NOMO-1 treated with DMSO at 0.1 percent for 48 hours (cell line): Measurements from ENCODE around the gene LONRF3.
"Not testable (repeated sequence)": the region's sequence is repeated elsewhere in the genome, so short reads cannot be mapped to it uniquely, and the experiment has no call there.

Experiments used
- DNase-seq: peaks from one replicate; lab custom pipeline; 2025; ENCODE audit not compliant: unreplicated experiment; lab: John Stamatoyannopoulos, UW

The LONRF3 gene

GRCh38 chrX:118983513-118983912 lies 9.1 kb downstream of the LONRF3 start:
- DNase-seq: peak; percentile 14

GRCh38 chrX:118988911-118989310 lies 14.5 kb downstream of the LONRF3 start:
- no peak for DNase-seq

DNA sequence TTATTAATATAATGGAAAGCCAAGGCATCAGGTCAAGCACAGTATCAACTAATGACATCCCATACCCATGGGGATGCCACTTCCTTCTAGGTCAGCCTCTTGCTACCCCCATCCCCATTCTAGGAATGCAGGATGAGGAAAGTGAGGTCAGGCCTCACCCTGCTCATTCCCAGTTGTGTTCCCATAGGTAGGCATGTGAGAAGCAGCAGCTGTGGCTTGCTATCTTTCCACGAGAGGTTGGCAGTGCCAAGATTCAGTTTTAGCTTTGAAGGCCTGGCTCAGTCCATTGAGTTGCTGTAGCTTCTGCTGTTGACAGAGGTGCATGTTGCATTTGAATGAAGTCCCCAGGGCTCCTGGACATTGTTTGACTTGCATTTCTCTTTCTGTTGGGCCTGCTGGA lies 15.5 kb downstream of the LONRF3 start:
- no peak for DNase-seq

DNA sequence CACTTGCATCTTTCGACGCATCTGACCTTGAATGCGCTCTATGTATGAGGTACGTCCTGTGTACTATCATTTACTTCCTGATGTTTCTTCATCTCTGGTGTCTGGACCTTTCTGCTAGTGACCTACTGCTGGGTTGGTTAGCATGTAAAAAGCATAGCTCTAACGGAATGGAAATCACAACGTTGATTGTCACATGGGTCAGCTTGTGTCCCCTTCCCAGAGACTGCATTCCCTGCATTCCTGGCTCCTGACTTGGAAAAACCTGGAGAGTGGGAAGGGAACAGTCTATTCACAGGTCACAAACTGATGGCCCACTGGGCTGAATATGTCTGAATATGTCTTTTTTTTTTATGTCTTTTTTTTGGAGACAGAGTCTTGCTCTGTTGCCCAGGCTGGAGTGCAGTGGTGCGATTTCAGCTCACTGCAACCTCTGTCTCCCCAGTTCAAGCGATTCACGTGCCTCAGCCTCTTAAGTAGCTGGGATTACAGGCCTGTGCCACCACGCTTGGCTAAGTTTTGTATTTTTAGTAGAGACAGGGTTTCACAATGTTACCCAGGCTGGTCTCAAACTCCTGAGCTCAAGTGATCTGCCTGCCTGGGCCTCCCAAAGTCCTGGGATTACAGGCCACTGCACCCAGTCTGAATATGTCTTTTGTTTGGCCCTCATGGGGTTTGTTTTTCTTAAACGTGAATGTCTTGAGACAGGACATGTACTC lies 16.3 kb downstream of the LONRF3 start:
- no peak for DNase-seq

GRCh38 chrX:118992441-118993121 lies 18.2 kb downstream of the LONRF3 start:
- DNase-seq: not testable (repeated sequence)

DNA sequence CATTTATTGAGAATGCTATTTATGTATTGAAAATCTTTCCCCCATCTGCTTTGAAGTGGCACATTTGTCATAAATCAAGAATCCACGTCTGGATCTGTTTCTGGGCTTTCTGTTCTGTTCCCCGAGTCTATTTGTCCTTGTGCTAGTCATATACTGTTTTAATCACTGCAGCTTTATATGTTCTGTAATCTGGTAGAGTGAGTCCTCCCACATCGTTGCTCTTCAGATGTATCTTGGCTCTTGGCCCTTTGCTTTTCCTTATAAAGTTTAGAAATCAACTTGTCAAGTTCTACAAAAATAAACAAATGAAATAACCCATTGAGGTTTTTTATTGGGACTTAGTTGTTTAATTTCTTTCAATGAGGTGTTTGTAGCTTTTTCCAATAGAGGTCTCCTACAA lies 29.0 kb downstream of the LONRF3 start:
- DNase-seq: no peak

DNA sequence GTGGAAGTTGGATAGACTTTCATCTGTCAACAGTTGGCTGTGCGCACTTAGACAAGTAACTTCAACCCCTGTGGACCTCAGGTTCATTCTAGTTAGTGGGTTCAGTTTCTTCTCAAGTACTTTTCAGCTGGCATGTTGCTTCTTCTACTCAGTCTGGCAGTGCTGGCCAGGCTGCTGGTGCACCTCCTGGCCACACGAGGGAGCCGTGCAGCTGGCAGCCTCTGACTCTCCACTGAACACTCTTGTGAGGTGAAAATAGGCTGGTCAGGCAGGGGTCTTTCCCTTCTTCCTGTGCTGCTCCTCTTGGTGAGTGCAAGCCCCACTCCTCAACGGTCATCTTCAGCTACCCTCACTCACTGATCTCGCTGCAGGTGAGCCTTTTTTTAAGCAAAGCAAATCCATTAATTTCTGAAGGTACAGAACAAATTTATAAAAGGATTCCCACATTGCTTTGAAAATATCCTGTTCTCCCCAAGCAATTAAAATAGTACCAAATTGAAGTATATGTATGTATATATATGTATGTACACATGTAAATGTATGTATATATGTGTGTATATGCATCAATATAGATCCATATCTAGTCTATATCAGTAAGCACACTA lies 30.6 kb downstream of the LONRF3 start:
- peak; percentile 25 for DNase-seq

DNA sequence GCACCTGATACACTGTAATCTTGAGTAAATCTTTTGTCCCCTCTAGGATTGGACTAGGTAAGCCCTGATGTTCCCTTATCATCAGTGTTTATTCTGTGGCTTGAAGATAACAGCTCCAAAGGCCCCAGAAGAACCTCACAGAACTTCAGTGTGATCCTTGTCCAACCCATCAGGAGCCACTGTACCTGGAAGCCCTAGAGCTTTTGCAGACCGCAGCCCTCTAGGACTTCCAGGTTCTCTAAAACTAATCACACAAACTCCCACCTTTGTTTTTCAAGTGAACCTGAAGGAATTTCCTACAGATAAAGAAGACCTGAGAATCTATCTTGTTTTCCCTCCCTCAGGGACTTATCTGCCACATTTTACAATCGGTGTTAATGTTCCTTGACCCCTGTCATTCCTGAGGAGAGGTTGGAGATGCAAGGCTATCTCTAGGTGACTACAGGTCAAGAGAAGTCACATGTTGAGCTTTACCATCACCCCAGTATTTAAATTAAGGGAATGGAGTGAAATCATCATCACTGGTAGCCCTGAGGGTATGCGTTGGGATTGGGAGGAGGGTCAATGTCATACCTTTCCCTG lies 32.9 kb downstream of the LONRF3 start:
- no peak for DNase-seq

DNA sequence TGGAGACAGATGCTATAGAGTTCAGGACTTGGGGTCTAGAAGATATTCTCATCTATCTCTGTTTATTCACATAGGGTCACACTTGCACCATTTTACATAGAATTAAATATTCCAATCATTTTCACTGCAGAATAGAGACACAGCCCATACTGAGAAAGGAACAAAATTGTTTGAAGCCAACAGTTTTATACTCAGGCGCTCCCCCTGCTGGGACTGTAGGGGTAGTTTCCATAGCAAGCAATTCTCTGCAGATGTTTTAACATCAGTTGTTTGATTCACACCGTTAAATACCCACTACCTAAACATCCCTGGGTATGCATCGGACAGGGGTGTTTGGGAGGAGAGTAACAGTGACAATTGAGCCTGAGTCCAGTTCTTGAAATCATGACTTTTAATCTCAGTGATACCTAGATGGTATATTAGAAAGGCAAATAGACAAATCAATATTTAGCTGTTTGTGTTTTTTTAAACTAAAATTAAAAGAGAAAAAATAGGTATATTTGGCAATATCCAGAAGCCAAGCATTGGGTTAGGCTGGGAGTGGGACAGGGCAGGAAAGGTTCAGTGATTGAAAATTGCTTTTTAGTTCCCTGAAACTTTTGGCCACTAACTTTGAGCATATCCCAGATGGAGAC lies 33.8 kb downstream of the LONRF3 start:
- peak; percentile 33 for DNase-seq

DNA sequence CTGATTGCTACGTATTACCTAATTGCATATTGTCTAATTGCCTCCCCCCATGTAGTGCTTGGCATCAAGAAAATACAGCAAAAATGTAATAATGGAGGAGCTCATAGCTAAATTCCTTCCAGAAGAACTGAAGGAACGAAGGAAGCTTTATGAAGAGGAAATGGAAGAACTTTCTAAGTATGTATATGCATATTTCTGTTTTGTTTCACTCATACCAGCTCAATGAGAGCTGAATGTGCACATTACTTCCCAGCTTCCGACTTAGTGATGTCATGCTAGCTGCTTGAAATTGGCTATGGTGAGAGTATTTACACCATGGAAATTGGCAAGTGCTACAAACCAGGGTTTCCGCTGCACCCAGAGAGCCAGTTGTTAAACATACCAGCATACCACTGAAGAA lies 34.7 kb downstream of the LONRF3 start:
- DNase-seq: no peak

DNA sequence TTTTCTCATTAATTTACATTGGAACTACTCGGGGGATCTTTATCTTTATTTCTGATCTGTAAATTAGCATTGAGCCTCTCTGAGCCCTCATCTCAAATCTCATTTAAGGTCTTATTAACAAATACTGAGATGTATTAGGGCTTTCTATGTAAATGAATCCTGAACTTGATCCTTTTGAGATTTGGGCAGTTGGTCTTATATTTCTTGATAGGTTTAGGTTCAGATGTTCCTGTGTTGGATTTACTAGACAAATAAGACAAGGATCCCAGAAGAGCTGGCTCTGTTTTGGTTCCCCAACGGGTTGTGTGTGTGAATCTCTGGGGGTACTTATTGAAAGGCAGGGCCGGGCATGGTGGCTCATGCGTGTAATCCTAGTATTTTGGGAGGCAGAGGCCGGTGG lies 36.1 kb downstream of the LONRF3 start:
- no peak for DNase-seq

- no peak for DNase-seq
Observed at GRCh38 chrX:119013164-119013563, 38.7 kb downstream of the LONRF3 start.

DNA sequence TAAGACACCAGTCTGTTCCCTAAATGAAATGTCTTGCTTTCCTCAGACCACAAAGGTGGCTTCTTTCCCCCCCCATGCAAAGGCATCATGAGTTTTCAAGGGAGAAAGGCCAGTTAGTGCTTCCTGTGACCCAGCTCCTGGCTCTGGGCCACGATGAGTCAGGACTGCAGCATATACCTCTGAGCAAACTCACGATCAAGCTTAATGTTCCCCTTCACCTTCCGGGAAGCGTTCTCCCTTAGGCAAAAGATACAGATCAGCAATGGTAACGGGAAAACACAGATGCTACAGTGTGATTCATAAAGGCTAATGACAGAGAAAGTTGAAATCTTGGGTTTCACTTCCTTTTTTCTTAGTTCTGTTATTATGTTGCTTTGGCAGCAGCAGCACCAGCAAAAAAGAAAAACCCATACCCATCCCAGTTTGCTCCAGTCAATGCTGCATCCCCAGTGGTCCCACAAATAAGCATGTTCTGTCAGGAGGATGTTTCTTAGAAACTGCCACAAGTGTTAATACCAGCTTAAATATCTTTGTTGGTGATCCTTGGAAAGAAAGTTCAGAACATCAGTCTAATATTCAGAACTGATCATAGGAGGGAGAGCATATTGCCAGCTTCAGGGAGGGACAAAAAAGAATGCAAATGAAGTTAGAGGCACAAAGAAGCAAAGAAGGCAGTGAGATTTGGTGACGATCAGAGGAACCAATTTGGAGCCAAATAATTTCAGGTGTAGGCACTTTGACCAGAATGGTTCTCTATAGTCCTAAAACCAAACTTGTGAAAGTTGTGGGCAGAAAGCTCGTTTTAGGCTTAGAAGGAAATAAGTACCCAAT lies 41.2 kb downstream of the LONRF3 start:
- DNase-seq: peak; percentile 92

- DNase-seq: no peak
Observed at GRCh38 chrX:119017077-119017476, 42.7 kb downstream of the LONRF3 start.

GRCh38 chrX:119025900-119026299 lies 51.5 kb downstream of the LONRF3 start:
- no peak for DNase-seq

DNA sequence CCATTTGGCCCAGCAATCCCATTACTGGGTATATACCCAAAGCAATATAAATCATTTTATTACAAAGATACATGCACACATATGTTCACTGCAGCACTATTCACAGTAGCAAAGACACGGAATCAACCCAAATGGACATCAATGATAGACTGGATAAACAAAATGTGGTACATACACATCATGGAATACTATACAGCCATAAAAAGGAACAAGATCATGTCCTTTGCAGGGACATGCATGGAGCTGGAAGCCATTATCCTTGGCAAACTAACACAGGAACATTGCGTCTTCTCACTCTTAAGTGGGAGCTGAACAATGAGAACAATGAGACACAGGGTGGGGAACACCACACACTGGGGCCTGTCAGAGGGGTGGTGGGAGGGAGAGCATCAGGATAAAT lies 51.9 kb downstream of the LONRF3 start:
- DNase-seq: not testable (repeated sequence)

DNA sequence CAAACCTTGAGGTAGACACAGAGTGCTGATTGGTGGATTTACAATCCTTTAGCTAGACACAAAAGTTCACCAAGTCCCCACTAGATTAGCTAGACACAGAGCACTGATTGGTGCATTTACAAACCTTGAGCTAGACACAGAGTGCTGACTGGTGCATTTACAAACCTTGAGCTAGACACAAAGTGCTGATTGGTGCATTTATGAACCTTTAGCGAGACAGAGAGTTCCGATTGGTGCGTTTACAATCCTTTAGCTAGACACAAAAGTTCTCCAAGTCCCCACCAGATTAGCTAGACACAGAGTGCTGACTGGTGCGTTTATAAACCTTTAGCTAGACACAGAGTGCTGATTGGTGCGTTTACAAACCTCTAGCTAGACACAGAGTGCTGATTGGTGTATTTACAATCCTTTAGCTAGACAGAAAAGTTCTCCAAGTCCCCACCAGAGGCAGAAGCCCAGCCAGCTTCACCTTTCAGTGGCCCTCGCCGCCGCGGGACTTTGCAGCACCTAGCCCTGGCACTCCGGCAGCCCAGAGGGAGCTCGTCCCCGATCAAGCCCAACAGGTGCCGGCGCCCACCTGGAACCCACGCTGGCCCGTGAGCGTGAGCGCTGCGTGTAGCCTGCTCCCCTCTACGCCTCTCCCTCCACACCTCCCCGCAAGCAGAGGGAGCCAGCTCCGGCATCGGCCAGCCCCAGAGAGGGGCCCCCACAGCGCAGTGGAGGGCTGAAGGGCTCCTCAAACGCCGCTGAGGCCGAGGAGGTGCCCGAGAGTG lies 53.7 kb downstream of the LONRF3 start:
- not testable (repeated sequence) for DNase-seq

- DNase-seq: peak; percentile 11
Observed at GRCh38 chrX:119028733-119029330, 54.4 kb downstream of the LONRF3 start.

DNA sequence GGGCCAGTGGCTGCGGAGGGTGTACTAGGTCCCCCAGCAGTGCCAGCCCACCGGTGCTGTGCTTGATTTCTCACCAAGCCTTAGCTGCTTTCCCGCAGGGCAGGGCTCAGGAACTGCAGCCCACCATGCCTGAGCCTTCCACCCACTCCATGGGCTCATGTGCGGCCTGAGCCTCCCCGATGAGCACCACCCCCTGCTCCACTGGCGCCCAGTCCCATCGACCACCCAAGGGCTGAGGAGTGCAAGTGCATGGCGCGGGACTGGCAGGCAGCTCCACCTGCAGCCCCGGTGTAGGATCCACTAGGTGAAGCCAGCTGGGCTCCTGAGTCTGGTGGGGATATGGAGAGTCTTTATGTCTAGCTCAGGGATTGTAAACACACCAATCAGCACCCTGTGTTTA lies 55.2 kb downstream of the LONRF3 start:
- DNase-seq: not testable (repeated sequence)
